Ramos (cell line): Measurements from ENCODE around the gene MAML2.

ENCODE experiments used
- in situ Hi-C: fragments of 300-500 bp; cut with MboI; formaldehyde crosslinking; loops from one replicate; pipeline ENCODE4 v1.14.3; 2022; ENCODE audit warnings: low sequenced_read_pairs; ENCODE audit not compliant: unreplicated experiment

Gene MAML2

DNA sequence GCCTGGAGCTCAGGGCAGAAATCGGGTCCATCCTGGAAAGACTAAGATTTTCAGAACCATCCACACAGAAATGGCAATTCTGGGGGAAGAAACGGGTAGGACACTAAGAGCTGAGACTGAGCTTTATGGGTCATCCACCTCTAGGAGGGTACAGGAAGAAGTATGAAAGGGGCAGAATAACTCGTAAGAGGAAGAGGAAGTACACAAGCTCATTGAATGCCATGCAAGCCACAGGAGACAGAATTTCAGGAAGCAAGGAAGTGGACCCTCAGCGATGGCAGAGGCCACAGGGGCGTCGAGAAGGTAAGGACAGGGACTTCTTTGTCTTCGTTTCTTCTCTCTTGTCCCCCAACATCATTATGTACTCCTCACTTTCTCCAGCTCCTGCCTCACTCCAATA lies 169.6 kb downstream of the MAML2 start:
- in situ Hi-C loops: no loop called here

DNA sequence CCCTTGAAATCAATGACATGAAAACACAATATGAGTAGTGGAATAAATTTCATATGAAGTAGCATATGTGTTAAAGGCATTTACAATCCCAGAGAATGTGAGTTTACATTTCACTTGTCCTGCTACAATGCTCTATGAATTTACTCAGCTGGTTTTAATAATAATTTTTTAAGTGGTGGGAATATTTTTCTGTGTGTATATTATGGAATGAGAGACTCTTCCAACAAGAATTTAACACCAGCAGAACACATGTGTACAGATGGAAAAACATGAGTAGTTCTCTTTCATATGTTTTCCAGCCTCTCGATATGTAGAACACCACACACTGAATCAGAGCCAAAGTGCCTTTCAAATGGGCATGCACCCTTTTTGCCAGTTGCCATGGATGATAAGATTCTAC lies 170.4 kb downstream of the MAML2 start:
- in situ Hi-C loops: no loop called here

DNA sequence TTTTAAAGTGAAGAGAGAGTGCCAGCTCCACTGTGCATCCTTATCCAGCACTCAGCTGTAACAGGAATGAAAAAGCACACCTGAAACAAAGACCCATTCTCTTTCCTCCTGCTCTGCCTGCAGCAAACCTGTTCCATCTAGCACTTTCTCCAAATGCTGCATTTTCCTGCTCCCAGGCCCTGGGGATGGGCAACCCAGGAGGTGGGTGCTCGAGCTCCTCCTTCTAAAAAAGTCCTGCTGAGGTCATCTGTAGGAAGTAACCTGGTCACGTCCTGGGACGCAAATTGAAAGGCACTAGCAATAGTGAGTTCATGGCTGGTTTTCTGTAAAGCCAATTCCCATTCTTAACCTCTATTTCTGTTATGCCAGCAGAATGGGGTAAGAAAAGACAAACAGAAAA lies 173.7 kb downstream of the MAML2 start:
- in situ Hi-C loops: no loop called here

DNA sequence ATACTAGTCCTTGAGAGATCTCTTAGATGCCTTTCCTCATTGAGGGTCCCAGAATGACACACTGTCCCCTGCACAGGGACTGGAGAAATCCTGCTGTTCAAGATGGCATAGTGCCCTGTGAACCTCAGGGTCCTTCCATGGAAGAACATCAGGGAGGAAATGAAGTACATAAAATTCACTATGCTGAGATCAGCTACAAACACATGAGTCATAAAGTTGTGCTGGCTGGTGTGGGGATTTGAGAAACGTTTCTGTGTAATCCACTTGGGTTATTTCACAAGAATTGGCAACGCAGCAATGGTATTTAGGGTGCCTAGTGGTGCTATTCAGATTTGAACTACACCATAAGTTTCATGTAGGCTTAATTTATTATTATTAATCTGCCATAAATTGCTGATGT lies 174.4 kb downstream of the MAML2 start:
- in situ Hi-C loops: no loop called here

DNA sequence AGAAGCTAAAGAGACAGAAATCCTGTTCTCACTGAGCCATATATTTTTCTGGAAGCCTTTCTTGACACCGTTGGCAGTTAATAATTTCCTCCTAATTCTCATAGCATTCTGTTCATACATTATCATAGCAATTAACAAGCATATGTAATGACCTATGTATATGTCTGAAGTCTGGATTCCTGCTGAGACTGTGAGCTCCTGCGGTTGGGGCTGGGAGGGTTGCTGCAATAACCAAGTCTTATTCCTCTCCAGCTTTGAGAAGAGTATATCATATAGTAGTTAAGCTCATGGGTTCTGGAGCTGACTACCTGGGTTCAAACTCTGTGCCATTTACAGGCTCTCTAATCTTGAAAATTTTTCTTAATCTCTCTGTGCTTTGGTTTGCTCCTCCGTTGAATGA lies 175.2 kb downstream of the MAML2 start:
- in situ Hi-C loops: no loop called here

DNA sequence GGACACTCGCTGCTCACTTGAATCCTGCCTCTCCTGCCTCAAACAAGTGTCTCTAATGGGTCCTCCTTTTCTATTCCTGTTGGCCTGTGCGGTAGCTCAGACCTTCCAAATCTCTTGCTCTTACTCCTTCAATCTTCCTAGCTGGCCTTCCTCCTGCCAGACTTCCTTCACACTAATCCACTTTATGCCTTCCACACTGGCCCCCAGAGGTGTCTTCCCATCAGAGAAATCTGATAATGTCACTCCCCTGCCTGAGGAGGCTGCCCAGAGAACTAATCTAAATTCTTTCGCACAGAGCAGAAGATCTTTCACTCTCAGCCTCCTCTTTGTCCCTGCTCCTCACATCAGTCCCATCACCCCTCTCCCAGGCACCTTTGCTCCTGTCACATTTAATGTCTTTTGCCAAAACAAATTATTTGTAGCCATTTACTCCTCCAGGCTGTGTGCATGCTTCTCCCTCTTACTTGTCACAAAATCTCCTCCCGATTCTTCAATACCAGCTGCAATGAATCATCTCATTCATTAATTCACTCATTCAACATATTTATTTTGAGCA lies 175.7 kb downstream of the MAML2 start:
- in situ Hi-C loops: no loop called here

DNA sequence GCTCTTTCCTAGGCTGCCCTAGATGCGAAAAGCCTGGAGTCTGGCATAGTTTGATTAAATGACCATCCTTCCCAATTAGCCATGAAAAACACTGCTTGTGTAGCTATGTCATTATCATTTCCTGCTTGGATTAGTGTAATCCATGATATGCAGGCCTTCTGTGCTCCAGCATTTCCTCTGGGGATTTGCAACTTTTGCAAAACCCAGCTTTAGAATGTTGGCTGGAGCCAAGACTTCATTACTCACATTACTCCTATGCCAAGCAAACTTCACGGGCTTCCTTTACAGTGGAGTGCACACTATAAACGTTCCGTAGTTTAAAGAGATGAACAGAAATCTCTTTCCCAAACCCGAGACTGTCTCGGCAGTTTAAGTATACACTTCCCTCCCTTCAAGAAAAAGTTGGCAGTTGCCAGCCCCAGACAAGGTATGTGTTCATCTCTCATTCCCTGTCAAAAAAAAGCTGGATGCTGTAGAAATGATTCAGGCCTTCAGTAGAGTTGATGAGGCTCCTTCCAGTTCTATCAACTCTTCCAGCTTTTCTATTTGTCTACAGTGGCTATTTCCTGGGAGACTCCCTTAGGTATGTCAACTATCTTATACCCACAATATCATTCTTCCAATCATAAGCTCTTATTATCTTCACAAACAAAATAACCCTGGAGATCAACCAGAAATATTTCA lies 180.0 kb downstream of the MAML2 start:
- in situ Hi-C loops: no loop called here

DNA sequence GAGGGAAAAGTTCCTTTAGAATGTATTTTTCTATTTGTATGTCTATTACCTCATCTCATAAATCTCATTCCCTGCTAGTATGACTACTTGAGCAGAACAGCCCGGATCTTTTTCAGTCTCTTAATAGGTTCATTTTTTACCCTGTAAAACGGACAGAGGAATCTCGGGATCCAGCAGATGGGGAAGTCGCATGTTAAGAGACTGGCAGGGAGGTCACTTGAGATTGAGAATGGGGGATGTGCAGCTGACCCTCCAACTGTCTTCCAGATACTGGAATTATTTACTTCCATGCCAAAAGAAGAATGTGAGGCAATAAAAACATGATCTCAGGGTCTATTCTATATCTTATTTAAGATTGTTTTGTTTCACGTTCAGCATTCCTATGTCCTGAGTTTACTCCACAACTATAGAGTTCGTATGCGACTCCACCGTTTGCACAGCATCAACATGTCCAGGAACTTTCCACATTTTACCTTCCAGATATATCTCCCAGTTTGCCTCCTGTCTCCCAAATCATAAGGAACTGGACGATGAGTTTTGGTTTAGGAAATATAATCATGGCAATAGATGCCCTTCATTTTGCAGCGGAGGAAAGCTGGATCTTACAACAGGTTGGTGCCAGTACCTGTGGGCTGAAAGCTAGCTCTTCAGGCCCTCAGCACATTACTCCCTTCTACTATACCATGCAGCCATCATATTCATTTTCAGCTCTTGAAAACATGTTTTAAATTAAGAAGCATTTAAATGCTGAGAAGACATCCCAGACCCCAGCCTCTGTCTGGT lies 181.5 kb downstream of the MAML2 start:
- in situ Hi-C loops: no loop called here

DNA sequence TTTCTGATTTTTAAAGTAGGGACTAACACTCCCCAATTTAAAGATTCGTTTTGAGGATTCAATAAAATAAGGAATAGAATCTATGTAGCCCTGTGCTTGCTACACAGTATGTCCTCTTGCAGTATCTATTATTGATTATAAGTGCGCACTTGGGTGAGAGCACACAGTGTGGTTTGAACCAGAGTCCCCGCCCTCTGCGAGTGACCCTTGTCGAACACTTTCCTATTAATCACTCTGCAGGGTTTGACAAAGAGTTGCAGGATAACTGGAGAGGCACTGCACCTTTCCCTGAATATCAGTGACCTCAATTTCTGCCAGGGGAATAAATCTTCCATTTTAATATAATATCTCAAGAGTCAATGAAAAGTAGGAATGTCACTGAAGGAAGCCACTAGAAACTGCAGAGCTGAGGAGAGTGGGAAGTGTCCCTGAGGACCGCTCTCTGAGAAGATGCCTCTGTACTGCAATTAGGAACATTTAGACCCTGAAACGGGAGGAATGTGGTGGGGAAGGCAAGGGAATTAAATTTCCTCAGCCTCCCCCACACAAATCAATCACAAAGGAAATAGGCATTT lies 182.2 kb downstream of the MAML2 start:
- in situ Hi-C loops: no loop called here

DNA sequence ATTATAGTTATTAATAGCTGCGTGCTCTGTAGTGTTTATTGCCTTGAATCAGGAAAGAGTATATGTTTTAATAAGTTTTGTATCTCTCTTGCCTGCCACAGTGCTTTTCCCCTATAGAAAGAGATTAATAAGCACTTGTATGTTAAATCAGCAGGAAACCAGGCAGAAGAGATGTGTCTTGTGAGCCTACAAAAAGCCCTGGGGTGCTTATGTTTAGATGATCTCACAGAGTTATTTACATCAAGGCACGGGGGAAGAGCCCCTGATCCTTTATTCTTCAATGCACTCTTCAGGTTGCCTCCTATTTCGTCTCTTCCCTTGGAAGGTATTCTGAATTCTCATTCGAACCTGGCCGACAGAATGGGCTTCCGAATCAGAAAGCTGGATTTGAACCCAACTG lies 183.0 kb downstream of the MAML2 start:
- in situ Hi-C loops: no loop called here

DNA sequence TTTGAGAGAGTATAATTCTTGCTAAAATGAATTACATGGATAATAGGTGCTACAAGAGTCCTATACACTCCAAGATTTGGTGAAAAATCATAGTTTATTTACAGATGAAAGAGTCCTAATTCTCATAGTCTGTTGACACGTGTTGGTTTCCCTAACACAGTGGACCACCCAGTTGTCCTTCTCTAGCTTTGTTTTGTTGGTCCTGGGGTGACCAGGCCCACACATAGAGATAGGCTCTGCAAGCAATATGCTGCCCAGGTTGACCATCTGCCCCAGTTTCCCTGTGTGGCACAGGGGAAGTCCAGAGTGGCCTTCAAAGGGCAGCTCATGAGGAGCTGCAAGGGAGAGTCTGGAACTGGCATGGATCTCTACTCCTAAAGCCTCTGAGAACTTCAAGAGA lies 184.9 kb downstream of the MAML2 start:
- in situ Hi-C loops: no loop called here

DNA sequence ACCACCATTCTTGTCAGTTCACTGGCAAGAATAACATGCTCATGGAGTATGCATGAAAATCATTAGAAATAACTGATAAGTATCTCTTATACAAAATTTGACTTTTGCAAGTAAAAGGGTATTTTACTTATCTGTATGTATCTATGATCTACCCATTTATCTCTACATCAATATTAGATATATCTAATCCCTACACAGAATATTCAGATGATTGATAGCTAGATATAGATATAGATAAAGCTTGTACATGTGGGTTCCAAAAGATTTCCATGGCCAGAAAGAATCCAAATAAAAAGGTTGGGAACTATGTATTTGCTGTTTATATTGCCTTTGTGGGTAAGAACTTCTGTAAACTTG lies 185.5 kb downstream of the MAML2 start:
- in situ Hi-C loops: no loop called here

DNA sequence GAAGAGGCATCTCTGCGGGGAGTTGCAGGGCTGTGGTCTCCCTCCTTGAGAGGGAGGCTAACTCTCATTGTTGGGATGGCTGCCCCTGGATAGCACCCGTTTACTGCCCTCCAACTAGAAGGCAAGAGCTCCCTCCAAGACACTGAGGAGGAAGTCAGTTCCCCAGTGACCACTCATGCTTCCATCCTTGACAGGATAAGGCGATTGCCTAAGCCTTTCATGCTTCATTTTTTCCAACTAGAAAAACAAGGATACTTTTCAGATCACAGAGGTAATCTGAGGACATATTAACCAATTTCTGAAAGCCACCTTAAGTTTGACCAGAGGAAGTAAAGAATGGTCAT lies 186.6 kb downstream of the MAML2 start:
- in situ Hi-C loops: no loop called here

DNA sequence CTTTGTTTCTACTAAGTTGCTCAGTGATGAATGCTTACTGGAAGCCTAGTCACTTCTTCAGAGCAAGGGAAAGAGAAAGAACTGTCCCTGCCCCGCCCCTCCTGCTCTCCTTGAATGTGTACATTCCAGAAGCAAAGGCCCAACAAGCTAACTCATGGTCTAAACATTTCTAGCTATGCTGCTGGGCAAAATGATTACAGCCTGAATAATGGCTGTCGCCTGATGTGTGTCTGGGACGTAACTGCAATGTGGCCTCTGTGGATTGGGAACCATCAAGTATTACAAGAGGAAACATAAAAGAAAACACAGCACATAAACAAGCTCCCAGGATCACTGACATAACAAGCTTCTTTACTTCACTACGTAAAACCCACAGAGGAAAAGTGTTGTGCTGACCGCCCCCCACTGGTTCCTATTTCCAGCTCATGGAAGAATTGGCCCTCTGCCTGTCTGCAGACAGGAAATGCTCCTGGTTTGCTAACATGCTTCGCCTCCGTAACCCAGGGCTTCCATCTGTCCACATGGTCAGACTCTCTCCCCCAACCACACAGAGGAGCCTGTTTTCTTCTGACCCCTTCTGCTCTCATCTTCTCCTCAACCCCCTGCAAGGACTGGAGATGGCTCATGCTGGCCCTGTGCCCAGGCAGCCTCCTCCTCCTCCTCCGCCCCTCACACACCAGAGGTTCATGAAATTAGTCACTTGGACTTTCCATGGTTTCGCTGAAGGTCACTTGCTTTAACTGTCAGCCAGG lies 187.2 kb downstream of the MAML2 start:
- in situ Hi-C loops: no loop called here

DNA sequence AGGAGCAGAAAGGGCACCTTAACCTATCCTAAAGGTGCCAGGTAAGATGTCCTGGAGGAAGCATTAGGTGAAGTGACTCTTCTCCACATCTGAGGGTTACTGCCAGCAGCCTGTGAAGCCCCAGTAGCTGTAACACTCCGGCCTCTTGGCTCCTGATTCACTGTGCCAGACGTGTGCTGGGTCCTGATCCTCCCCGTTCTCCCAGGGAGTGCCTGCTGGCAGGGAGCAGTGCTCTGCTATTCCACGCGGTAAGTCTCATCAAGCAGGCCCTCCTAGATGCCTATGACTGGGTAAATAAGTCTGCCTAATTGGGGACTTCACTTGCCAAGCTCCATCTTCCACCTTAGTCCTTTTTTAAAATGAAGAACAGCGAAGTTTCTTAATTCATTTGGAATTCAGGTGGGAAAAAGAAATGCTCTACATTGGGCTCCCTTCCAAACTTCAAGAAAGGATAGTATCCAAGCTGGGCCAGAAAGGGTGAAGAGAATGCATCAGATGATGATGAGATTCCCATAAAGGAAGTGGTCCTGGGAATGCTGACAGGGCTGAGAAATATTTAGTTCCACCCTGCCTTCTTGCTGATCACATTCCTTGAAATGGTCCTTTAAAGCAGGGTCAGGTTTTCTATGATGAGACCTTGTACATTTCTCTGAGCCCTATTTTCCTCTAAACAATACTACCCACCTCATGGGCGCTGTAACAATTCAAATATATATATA lies 188.0 kb downstream of the MAML2 start:
- in situ Hi-C loops: no loop called here

DNA sequence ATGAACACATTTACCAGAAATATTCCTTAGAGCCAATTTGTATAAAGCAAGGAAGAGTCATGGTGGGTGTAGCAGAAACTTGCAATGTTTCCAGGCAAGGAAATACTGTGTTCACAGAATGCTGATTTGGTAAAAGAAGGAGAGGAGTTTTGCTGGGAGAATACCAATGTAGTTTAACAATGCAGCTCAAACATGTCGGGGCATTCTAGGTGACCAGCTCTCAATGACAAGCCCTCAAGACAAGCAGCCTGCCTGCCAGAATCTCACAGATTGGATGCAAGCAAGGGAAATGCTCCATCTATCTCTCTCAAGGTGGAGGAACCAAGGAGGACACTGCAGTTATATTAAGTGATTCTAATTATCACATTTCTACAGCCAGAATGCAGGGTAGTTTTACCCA lies 190.4 kb downstream of the MAML2 start:
- in situ Hi-C loops: no loop called here

DNA sequence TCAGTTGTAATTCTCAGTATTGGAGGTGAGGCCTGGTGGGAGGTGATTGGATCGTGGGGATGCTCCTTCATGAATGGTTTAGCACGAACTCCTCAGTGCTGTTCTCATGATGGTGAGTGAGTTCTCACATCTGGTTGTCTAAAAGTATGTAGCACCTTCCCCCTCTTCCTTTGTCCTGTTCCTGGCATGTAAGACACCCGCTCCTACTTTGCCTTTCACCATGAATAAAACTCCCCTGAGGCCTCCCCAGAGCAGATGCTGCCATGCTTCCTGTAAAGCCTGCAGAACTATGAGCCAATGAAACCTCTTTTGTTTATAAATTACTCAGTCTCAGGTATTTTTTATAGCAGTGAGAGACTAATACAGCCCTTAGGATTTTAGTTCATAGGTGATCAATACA lies 191.5 kb downstream of the MAML2 start:
- in situ Hi-C loops: no loop called here

DNA sequence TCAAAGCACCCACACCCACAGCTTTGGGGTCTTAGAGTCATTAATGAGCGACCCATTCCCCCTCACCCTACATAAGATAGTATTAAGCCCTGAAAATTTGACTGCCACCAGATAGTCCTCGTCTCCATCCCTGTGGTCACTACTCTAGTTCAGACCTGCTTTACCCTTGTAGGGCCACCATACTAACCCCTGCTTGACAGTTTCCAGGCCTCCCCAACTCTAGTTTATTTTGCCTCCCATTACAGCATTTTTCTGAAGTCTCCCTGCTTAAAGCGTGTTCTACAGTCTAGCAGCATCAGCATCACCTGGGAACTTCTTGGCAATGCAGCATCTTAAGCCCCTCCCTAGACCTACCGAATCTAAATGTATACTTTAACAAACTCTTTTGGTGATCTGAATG lies 192.4 kb downstream of the MAML2 start:
- in situ Hi-C loops: no loop called here

DNA sequence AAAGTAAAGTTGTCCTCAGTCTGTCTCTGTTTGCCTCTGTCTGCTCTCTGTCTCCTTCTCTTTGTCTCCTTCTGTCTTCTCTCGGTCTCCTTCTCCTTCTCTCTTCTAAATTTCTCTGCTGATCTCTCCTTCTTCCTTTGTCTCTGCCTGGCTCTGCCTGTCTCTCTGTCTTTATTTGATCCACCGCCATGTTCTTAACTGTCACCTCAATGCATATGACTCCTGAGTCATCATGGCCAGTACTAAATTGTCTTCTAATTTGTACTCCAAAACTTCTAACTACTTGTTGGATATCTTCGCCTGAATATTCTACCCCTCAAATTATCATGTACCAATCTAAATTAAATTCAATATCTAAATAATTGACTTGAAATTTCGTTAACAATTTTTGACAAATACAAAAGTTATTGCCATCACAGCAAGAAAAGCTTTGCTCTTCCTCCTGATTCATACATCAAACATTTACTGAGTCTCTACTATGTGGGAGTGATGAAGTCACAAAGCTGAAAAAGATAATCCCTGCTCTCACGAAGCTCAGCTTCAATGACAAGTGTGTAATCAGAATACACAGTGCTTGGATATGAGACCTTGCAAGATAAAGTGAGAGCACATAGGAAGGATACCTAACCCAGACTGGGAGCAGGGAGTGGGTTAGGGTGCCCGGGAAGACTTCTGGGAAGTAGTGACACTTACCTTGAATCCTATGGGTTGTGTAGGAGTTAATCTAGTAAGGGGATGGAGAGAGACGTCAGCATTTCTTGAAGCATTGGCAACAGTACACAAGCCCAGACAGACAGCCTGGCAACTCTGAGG lies 193.0 kb downstream of the MAML2 start:
- in situ Hi-C loops: no loop called here
